IMR-90 (cell line): ENCODE results near the gene CLEC16A. TPM values are rescaled to one million over a fixed set of nuclear protein-coding genes. Genes with fewer than 3 reads are reported as not detected.

Experiments used
- ATAC-seq: fragments of 200-7000 bp; cut with Tn5 transposase; 2 replicates; pipeline ENCODE4 v1.9.1; 2020; ENCODE audit warnings: low read depth, mild to moderate bottlenecking, moderate library complexity
- BruUV-seq: library from RNA; stranded (reverse); fragments of 400-500 nt; replicated peaks from 2 replicates; lab custom pipeline; 2021; lab: Mats Ljungman, UMichigan
- CTCF ChIA-PET: fragments of 300-600 bp; formaldehyde crosslinking; extraction: SDS; loops from one replicate; lab custom pipeline; 2021; ENCODE audit warnings: antibody characterized with exemption; lab: Yijun Ruan, JAX
- POLR2A ChIA-PET: fragments of 300-600 bp; sonication (Branson Sonifier 250); formaldehyde crosslinking; loops from one replicate; lab custom pipeline; 2022; ENCODE audit warnings: antibody characterized with exemption; ENCODE audit not compliant: unreplicated experiment; lab: Charles Lee
- DNase-seq: peaks from one replicate; pipeline ENCODE4 v3.0.0; 2013
- H2AFZ ChIP-seq: replicated peaks from 2 replicates; pipeline ENCODE3; 2013; ENCODE audit warnings: low read length, mild to moderate bottlenecking; ENCODE audit not compliant: poor library complexity
- H2AK5ac ChIP-seq: 2 replicates; pipeline ENCODE4 v1.6.1; 2013; ENCODE audit warnings: low read depth, low read length, inconsistent platforms
- H2AK9ac ChIP-seq: replicated peaks from 2 replicates; pipeline ENCODE3; 2013; ENCODE audit warnings: mild to moderate bottlenecking, low read depth, low read length, moderate library complexity; ENCODE audit not compliant: poor library complexity
- H2BK120ac ChIP-seq: 2 replicates; pipeline ENCODE4 v1.6.1; 2013; ENCODE audit warnings: low read depth, low read length, inconsistent platforms
- H2BK15ac ChIP-seq: 3 replicates; pipeline ENCODE4 v1.6.1; 2013; ENCODE audit warnings: low read depth, low read length, inconsistent platforms
- H2BK20ac ChIP-seq: 2 replicates; pipeline ENCODE4 v1.6.1; 2013; ENCODE audit warnings: low read depth, mild to moderate bottlenecking, inconsistent platforms, low read length, moderate library complexity
- H2BK5ac ChIP-seq: 2 replicates; pipeline ENCODE4 v1.6.1; 2013; ENCODE audit warnings: mild to moderate bottlenecking, low read depth, low read length, inconsistent platforms; ENCODE audit not compliant: poor library complexity, severe bottlenecking
- H3K14ac ChIP-seq: replicated peaks from 2 replicates; pipeline ENCODE4 v1.6.1; 2013; ENCODE audit warnings: low read depth, low read length, inconsistent platforms
- H3K18ac ChIP-seq: 2 replicates; pipeline ENCODE4 v1.6.1; 2013; ENCODE audit warnings: low read depth, low read length, control low read depth
- H3K23ac ChIP-seq: 2 replicates; pipeline ENCODE4 v1.6.1; 2013; ENCODE audit warnings: low read depth, low read length, inconsistent platforms
- H3K27ac ChIP-seq: 2 replicates; pipeline ENCODE4 v1.5.1; 2013; ENCODE audit warnings: mild to moderate bottlenecking, control low read depth, low read length; ENCODE audit not compliant: insufficient read depth
- H3K27me3 ChIP-seq: 2 replicates; pipeline ENCODE4 v1.6.1; 2013; ENCODE audit warnings: low read length; ENCODE audit not compliant: control insufficient read depth, insufficient read depth
- H3K36me3 ChIP-seq: 2 replicates; pipeline ENCODE4 v1.6.1; 2013; ENCODE audit warnings: low read length, mixed read lengths; ENCODE audit not compliant: control insufficient read depth, insufficient read depth
- H3K4ac ChIP-seq: 2 replicates; pipeline ENCODE4 v1.6.1; 2013; ENCODE audit warnings: low read depth, low read length, inconsistent platforms
- H3K4me1 ChIP-seq: 2 replicates; pipeline ENCODE4 v1.6.1; 2013; ENCODE audit warnings: low read length, mixed read lengths; ENCODE audit not compliant: control insufficient read depth, insufficient read depth
- H3K4me2 ChIP-seq: 2 replicates; pipeline ENCODE4 v1.6.1; 2013; ENCODE audit warnings: low read depth, mild to moderate bottlenecking, control low read depth, low read length, moderate library complexity
- H3K4me3 ChIP-seq: 2 replicates; pipeline ENCODE4 v1.5.1; 2013; ENCODE audit warnings: low read depth, mild to moderate bottlenecking, control low read depth, low read length, moderate library complexity; ENCODE audit not compliant: insufficient read depth
- H3K56ac ChIP-seq: 2 replicates; pipeline ENCODE4 v1.6.1; 2013; ENCODE audit warnings: low read length, inconsistent platforms; ENCODE audit not compliant: insufficient read depth; ENCODE audit errors: extremely low read depth
- H3K79me1 ChIP-seq, 2 experiments: 2 replicates each; pipeline ENCODE4 v1.6.1; 2013; ENCODE audit warnings: low read length in 2 of 2, inconsistent platforms in 1 of 2, low read depth in 1 of 2
- H3K9ac ChIP-seq: 2 replicates; pipeline ENCODE4 v1.6.1; 2013; ENCODE audit warnings: low read depth, low read length, control low read depth
- H3K9me1 ChIP-seq: 2 replicates; pipeline ENCODE4 v1.6.1; 2013; ENCODE audit warnings: low read length, inconsistent platforms; ENCODE audit not compliant: insufficient read depth
- H3K9me3 ChIP-seq: 2 replicates; pipeline ENCODE4 v1.6.1; 2013; ENCODE audit warnings: low read length; ENCODE audit not compliant: control insufficient read depth, insufficient read depth
- H4K20me1 ChIP-seq: 2 replicates; pipeline ENCODE4 v1.6.1; 2013; ENCODE audit warnings: low read length, inconsistent platforms; ENCODE audit not compliant: insufficient read depth
- H4K5ac ChIP-seq: 2 replicates; pipeline ENCODE4 v1.6.1; 2013; ENCODE audit warnings: mild to moderate bottlenecking, low read depth, low read length, control low read depth
- H4K8ac ChIP-seq, 2 experiments: 2 replicates each; pipeline ENCODE4 v1.6.1; 2013; ENCODE audit warnings: low read depth in 2 of 2, low read length in 2 of 2, control low read depth in 1 of 2, inconsistent platforms in 1 of 2
- H4K91ac ChIP-seq: 2 replicates; pipeline ENCODE4 v1.6.1; 2013; ENCODE audit warnings: low read depth, low read length, inconsistent platforms; ENCODE audit not compliant: insufficient read depth
- BHLHE40 ChIP-seq: fragments of 150-350 bp; IDR thresholded peaks from 2 replicates; pipeline ENCODE4 v1.6.1; 2016; ENCODE audit warnings: mild to moderate bottlenecking, low read depth, low read length
- CEBPB ChIP-seq: IDR thresholded peaks from 2 replicates; pipeline ENCODE4 v1.6.1; 2012; ENCODE audit warnings: low read depth, low read length, improper control_type of control experiment
- CHD1 ChIP-seq: IDR thresholded peaks from 2 replicates; pipeline ENCODE4 v1.6.1; 2012; ENCODE audit warnings: low read depth, low read length, improper control_type of control experiment
- FOS ChIP-seq: fragments of 150-350 bp; IDR thresholded peaks from 2 replicates; pipeline ENCODE4 v1.6.1; 2016; ENCODE audit warnings: low read depth, low read length
- MAFK ChIP-seq: IDR thresholded peaks from 2 replicates; pipeline ENCODE4 v1.6.1; 2012; ENCODE audit warnings: low read depth, low read length, improper control_type of control experiment
- MAZ ChIP-seq: IDR thresholded peaks from 2 replicates; pipeline ENCODE4 v1.6.1; 2012; ENCODE audit warnings: low read depth, mild to moderate bottlenecking, low read length, improper control_type of control experiment, moderate library complexity, borderline replicate concordance
- MXI1 ChIP-seq: IDR thresholded peaks from 2 replicates; pipeline ENCODE4 v1.6.1; 2012; ENCODE audit warnings: low read depth, mild to moderate bottlenecking, low read length, moderate library complexity, borderline replicate concordance
- NFE2L2 ChIP-seq: fragments of 150-350 bp; IDR thresholded peaks from 2 replicates; pipeline ENCODE4 v1.6.1; 2016; ENCODE audit warnings: low read depth, mild to moderate bottlenecking, low read length
- POLR2A ChIP-seq: IDR thresholded peaks from 2 replicates; pipeline ENCODE4 v1.6.1; 2012; ENCODE audit warnings: mild to moderate bottlenecking, low read depth, low read length
- RAD21 ChIP-seq: IDR thresholded peaks from 2 replicates; pipeline ENCODE4 v1.6.1; 2012; ENCODE audit warnings: low read length, improper control_type of control experiment
- RCOR1 ChIP-seq: IDR thresholded peaks from 2 replicates; pipeline ENCODE4 v1.6.1; 2012; ENCODE audit warnings: mild to moderate bottlenecking, low read length, improper control_type of control experiment; ENCODE audit not compliant: insufficient replicate concordance
- RFX5 ChIP-seq: IDR thresholded peaks from 2 replicates; pipeline ENCODE4 v1.8.0; 2012; ENCODE audit warnings: low read depth, mild to moderate bottlenecking, low read length, moderate library complexity
- SMC3 ChIP-seq: fragments of 150-350 bp; IDR thresholded peaks from 2 replicates; pipeline ENCODE4 v1.6.1; 2016; ENCODE audit warnings: low read depth, mild to moderate bottlenecking, antibody characterized with exemption, low read length, moderate library complexity
- WGBS, 2 experiments: methylation state at CpG; one replicate each; pipeline versions ENCODE4 v1.1.5 to v1.1.7; 2013; ENCODE audit warnings: missing lambda C conversion rate in 2 of 2; ENCODE audit not compliant: insufficient read length in 1 of 2; ENCODE audit errors: extremely low coverage in 2 of 2; 5-methylcytosine and 5-hydroxymethylcytosine counted together
- dilution Hi-C: fragments of 300-500 bp; cut with HindIII; formaldehyde crosslinking; loops from one replicate; pipeline ENCODE4 v1.14.3; 2018; ENCODE audit warnings: low sequenced_read_pairs; ENCODE audit not compliant: unreplicated experiment
- in situ Hi-C: fragments of 300-500 bp; cut with MboI; formaldehyde crosslinking; loops from 3 replicates; pipeline ENCODE4 v1.14.3; 2019; ENCODE audit warnings: low sequenced_read_pairs, inconsistent platforms, mixed read lengths
- intact Hi-C: fragments of 100-400 bp; cut with micrococcal nuclease; formaldehyde crosslinking; loops from 2 replicates; pipeline ENCODE4 v1.10.0; 2022
- polyA plus RNA-seq, 3 experiments: library from polyadenylated mRNA; depleted of rRNA; stranded (reverse); fragments of >200 nt; gene quantifications; 2 replicates each; pipeline ENCODE4 v1.2.3, GENCODE V29; 2012; ENCODE audit warnings: low replicate concordance in 1 of 3
- total RNA-seq: library from RNA; depleted of rRNA; stranded (reverse); fragments of >200 nt; gene quantifications from 2 replicates; pipeline ENCODE4 v1.2.3, GENCODE V29; 2012
- TF ChIP-seq, protein P1 (sequence below): fragments of 150-350 bp; IDR thresholded peaks from 2 replicates; pipeline ENCODE4 v1.6.1; 2017; ENCODE audit warnings: mild to moderate bottlenecking, antibody characterized with exemption, low read length, low read depth
- TF ChIP-seq, protein P2 (sequence below): fragments of 150-350 bp; IDR thresholded peaks from 2 replicates; pipeline ENCODE4 v1.6.1; 2016; ENCODE audit warnings: low read depth, mild to moderate bottlenecking, low read length, moderate library complexity, borderline replicate concordance
- TF ChIP-seq, protein P3 (sequence below): conservative IDR thresholded peaks from 2 replicates; pipeline ENCODE4 v1.5.1; 2012; ENCODE audit warnings: mild to moderate bottlenecking, low read depth, low read length, improper control_type of control experiment

Gene CLEC16A
- total and polyA plus RNA-seq, 2 of the 4 experiments (the other 2 are of a cell fraction), result 15.9 to 16.5 TPM

DNA sequence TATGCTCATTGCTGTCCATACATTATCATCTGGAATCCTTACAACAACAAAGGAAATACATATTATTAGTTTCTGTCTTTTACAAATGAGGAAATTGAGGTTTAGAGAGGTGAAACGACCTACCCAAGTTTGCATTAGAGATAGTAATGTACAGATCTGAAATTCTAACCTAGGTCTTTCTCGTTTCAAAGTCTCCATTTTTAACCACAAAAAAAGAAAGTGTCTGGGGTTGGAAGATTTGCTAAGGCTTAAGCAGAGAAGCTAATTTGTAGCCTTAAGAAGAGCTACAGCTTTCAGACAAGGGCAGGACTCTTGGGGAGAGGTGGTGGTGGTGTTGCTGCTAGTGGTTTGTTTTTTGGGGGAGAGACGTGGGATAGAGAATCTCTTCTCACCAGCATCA lies 48.2 kb upstream of the CLEC16A start:
- Histone ChIP-seq H3K27ac (no peak overlapping the region), H3K9ac (no peak overlapping the region), H3K18ac (no peak overlapping the region), H3K4me3 (no peak overlapping the region), H3K23ac (no peak overlapping the region), H3K79me1 (no peaks in the 10 kb centered on the region), H3K4me1 (no peaks in the 10 kb centered on the region), H3K36me3 (no peaks in the 10 kb centered on the region), H4K91ac (no peak overlapping the region), H4K8ac (no peak overlapping the region), H4K20me1 (0 out of 2 replicates have a peak, but pooled peaks cover 7% of the 10 kb centered on the region), H2AFZ (no peak overlapping the region), H2AK9ac (no peak overlapping the region), H2AK5ac (no peak overlapping the region), H3K4me2 (no peak overlapping the region), H4K5ac (no peak overlapping the region), H3K14ac (no peak overlapping the region), H3K27me3 (peaks cover 7% of the 10 kb centered on the region), H3K4ac (no peak overlapping the region), H3K9me1 (no peaks in the 10 kb centered on the region), H3K56ac (no peak overlapping the region), H2BK5ac (no peak overlapping the region), H2BK15ac (no peak overlapping the region), H3K9me3 (no peaks in the 10 kb centered on the region), H2BK20ac (no peak overlapping the region), H2BK120ac (no peak overlapping the region)
- no TSS peak for BruUV-seq
- WGBS, 2 experiments, result no CpG with 5 or more reads among the region's 3 CpGs
- intact Hi-C loops, result no loop called here
- dilution Hi-C loops, result no loop called here
- TF ChIP-seq BHLHE40 (no peak), MAFK (no peak), SMC3 (no peak), RAD21 (no peak), CHD1 (no peak), MXI1 (no peak), FOS (no peak), RFX5 (no peak), POLR2A (no peak), CEBPB (no peak), RCOR1 (no peak), NFE2L2 (no peak), MAZ (no peak)
- TF ChIP-seq, protein P1, sequence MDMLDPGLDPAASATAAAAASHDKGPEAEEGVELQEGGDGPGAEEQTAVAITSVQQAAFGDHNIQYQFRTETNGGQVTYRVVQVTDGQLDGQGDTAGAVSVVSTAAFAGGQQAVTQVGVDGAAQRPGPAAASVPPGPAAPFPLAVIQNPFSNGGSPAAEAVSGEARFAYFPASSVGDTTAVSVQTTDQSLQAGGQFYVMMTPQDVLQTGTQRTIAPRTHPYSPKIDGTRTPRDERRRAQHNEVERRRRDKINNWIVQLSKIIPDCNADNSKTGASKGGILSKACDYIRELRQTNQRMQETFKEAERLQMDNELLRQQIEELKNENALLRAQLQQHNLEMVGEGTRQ, result no peak
- TF ChIP-seq, protein P2, sequence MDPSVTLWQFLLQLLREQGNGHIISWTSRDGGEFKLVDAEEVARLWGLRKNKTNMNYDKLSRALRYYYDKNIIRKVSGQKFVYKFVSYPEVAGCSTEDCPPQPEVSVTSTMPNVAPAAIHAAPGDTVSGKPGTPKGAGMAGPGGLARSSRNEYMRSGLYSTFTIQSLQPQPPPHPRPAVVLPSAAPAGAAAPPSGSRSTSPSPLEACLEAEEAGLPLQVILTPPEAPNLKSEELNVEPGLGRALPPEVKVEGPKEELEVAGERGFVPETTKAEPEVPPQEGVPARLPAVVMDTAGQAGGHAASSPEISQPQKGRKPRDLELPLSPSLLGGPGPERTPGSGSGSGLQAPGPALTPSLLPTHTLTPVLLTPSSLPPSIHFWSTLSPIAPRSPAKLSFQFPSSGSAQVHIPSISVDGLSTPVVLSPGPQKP, result no peak
- TF ChIP-seq, protein P3, sequence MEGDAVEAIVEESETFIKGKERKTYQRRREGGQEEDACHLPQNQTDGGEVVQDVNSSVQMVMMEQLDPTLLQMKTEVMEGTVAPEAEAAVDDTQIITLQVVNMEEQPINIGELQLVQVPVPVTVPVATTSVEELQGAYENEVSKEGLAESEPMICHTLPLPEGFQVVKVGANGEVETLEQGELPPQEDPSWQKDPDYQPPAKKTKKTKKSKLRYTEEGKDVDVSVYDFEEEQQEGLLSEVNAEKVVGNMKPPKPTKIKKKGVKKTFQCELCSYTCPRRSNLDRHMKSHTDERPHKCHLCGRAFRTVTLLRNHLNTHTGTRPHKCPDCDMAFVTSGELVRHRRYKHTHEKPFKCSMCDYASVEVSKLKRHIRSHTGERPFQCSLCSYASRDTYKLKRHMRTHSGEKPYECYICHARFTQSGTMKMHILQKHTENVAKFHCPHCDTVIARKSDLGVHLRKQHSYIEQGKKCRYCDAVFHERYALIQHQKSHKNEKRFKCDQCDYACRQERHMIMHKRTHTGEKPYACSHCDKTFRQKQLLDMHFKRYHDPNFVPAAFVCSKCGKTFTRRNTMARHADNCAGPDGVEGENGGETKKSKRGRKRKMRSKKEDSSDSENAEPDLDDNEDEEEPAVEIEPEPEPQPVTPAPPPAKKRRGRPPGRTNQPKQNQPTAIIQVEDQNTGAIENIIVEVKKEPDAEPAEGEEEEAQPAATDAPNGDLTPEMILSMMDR, result no peak
- POLR2A ChIA-PET, result no interaction called here
- in situ Hi-C loops, result no loop called here
- CTCF ChIA-PET, result no interaction called here
- ATAC-seq, result no peak
- DNase-seq, result no peak
